ENCODE data around the gene TTC28. TPM values are rescaled to one million over a fixed set of nuclear protein-coding genes. Genes with fewer than 3 reads are reported as not detected.

Gene TTC28
- total RNA-seq, 1 donor from 2014 or later, result 23.2 TPM

- Histone ChIP-seq H3K27ac (ENCODE audit: low read depth, low read length) (no peak overlapping the region), H3K4me1 (ENCODE audit: insufficient read depth, low read length) (no peaks in the 10 kb centered on the region), H4K20me1 (ENCODE audit: insufficient read depth, low read length) (no peaks in the 10 kb centered on the region), H3K4me3 (ENCODE audit: insufficient read depth, low read depth, low read length) (no peak overlapping the region), H3K9ac (ENCODE audit: low read length) (no peak overlapping the region), H3K9me3 (ENCODE audit: insufficient read depth, low read depth, low read length) (no peaks in the 10 kb centered on the region), H3K27me3 (ENCODE audit: insufficient read depth, low read length) (no peaks in the 10 kb centered on the region), H3K4me2 (ENCODE audit: low read length) (no peak overlapping the region), H3K36me3 (ENCODE audit: insufficient read depth, low read length) (no peaks in the 10 kb centered on the region), H3K79me2 (ENCODE audit: insufficient read depth, low read length) (no peaks in the 10 kb centered on the region), H2AFZ (ENCODE audit: low read depth, low read length) (no peak overlapping the region)
- TF ChIP-seq EZH2 (IDR thresholded peaks at IDR 0.05; ENCODE audit: insufficient read depth, low read length), result no peak
- TF ChIP-seq, protein P1, sequence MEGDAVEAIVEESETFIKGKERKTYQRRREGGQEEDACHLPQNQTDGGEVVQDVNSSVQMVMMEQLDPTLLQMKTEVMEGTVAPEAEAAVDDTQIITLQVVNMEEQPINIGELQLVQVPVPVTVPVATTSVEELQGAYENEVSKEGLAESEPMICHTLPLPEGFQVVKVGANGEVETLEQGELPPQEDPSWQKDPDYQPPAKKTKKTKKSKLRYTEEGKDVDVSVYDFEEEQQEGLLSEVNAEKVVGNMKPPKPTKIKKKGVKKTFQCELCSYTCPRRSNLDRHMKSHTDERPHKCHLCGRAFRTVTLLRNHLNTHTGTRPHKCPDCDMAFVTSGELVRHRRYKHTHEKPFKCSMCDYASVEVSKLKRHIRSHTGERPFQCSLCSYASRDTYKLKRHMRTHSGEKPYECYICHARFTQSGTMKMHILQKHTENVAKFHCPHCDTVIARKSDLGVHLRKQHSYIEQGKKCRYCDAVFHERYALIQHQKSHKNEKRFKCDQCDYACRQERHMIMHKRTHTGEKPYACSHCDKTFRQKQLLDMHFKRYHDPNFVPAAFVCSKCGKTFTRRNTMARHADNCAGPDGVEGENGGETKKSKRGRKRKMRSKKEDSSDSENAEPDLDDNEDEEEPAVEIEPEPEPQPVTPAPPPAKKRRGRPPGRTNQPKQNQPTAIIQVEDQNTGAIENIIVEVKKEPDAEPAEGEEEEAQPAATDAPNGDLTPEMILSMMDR (IDR thresholded peaks at IDR 0.05; ENCODE audit: insufficient read depth, low read depth, low read length), result no peak
- H3K27ac Mint-ChIP-seq (ENCODE audit: unreplicated experiment), result no peak overlapping the region
- peaks cover 5% of the 10 kb centered on the region for H3K9me3 Mint-ChIP-seq (ENCODE audit: unreplicated experiment)
- H3K4me3 Mint-ChIP-seq (ENCODE audit: unreplicated experiment), result no peak overlapping the region
- peaks cover 2% of the 10 kb centered on the region for H3K27me3 Mint-ChIP-seq (ENCODE audit: low read depth, unreplicated experiment)
- no peaks in the 10 kb centered on the region for H3K4me1 Mint-ChIP-seq (ENCODE audit: low read depth, unreplicated experiment)
- H3K36me3 Mint-ChIP-seq (ENCODE audit: low read depth, unreplicated experiment), result no peaks in the 10 kb centered on the region
- no peak for DNase-seq (ENCODE audit: low read depth)
- FAIRE-seq, result no peak
Measured at GRCh38 chr22:28548406-28548805, 131.2 kb downstream of the TTC28 start.

- Histone ChIP-seq H4K20me1 (ENCODE audit: insufficient read depth, low read length) (no peaks in the 10 kb centered on the region), H3K27ac (ENCODE audit: low read depth, low read length) (no peak overlapping the region), H3K4me1 (ENCODE audit: insufficient read depth, low read length) (no peaks in the 10 kb centered on the region), H3K9me3 (ENCODE audit: insufficient read depth, low read depth, low read length) (no peaks in the 10 kb centered on the region), H3K4me3 (ENCODE audit: insufficient read depth, low read depth, low read length) (no peak overlapping the region), H3K36me3 (ENCODE audit: insufficient read depth, low read length) (no peaks in the 10 kb centered on the region), H3K27me3 (ENCODE audit: insufficient read depth, low read length) (no peaks in the 10 kb centered on the region), H3K4me2 (ENCODE audit: low read length) (no peak overlapping the region), H3K9ac (ENCODE audit: low read length) (no peak overlapping the region), H3K79me2 (ENCODE audit: insufficient read depth, low read length) (no peaks in the 10 kb centered on the region), H2AFZ (ENCODE audit: low read depth, low read length) (no peak overlapping the region)
- no peaks in the 10 kb centered on the region for H3K4me1 Mint-ChIP-seq (ENCODE audit: low read depth, unreplicated experiment)
- H3K36me3 Mint-ChIP-seq (ENCODE audit: low read depth, unreplicated experiment), result no peaks in the 10 kb centered on the region
- FAIRE-seq (peak; percentile 73), DNase-seq (ENCODE audit: low read depth) (peak; percentile 87)
- peaks cover 2% of the 10 kb centered on the region for H3K27me3 Mint-ChIP-seq (ENCODE audit: low read depth, unreplicated experiment)
- no peak overlapping the region for H3K4me3 Mint-ChIP-seq (ENCODE audit: unreplicated experiment)
- H3K9me3 Mint-ChIP-seq (ENCODE audit: unreplicated experiment), result peaks cover 3% of the 10 kb centered on the region
- TF ChIP-seq EZH2 (IDR thresholded peaks at IDR 0.05; ENCODE audit: insufficient read depth, low read length), result no peak
- TF ChIP-seq, protein P1 (IDR thresholded peaks at IDR 0.05; ENCODE audit: insufficient read depth, low read depth, low read length), result no peak
- H3K27ac Mint-ChIP-seq (ENCODE audit: unreplicated experiment), result no peak overlapping the region
Measured at GRCh38 chr22:28547132-28547842, 132.4 kb downstream of the TTC28 start.

DNA sequence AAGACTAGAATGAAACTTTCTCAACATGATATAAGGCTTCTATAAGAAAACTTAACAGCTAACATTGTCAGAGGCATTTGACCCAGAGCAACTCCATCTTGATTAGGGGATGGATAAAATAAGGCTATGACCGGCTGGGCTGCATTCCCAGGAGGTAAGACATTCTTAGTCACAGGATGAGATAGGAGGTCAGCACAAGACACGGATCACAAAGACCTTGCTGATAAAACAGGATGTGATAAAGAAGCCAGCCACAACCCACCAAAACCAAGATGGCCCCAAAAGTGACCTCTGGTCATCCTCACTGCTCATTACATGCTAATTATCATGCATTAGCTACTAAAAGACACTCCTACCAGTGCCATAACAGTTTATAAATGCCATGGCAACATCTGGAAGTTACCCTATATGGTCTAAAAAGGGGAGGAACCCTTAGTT, 135.2 kb downstream of the TTC28 start:
- H3K27me3 ChIP-seq (ENCODE audit: insufficient read depth, low read length), result no peaks in the 10 kb centered on the region
- H3K27ac ChIP-seq (ENCODE audit: low read depth, low read length), result no peak overlapping the region
- H3K27me3 Mint-ChIP-seq (ENCODE audit: low read depth, unreplicated experiment), result no peaks in the 10 kb centered on the region
- no peaks in the 10 kb centered on the region for H3K36me3 Mint-ChIP-seq (ENCODE audit: low read depth, unreplicated experiment)
- H3K27ac Mint-ChIP-seq (ENCODE audit: unreplicated experiment), result no peak overlapping the region
- H3K79me2 ChIP-seq (ENCODE audit: insufficient read depth, low read length), result no peaks in the 10 kb centered on the region
- no peak for DNase-seq (ENCODE audit: low read depth)
- H3K4me3 Mint-ChIP-seq (ENCODE audit: unreplicated experiment), result no peak overlapping the region
- no peak overlapping the region for H3K9ac ChIP-seq (ENCODE audit: low read length)
- H3K4me3 ChIP-seq (ENCODE audit: insufficient read depth, low read depth, low read length), result no peak overlapping the region
- no peak for FAIRE-seq
- H3K9me3 Mint-ChIP-seq (ENCODE audit: unreplicated experiment), result no peaks in the 10 kb centered on the region
- H4K20me1 ChIP-seq (ENCODE audit: insufficient read depth, low read length), result no peaks in the 10 kb centered on the region
- no peaks in the 10 kb centered on the region for H3K36me3 ChIP-seq (ENCODE audit: insufficient read depth, low read length)
- no peaks in the 10 kb centered on the region for H3K4me1 ChIP-seq (ENCODE audit: insufficient read depth, low read length)
- no peak overlapping the region for H3K4me2 ChIP-seq (ENCODE audit: low read length)
- TF ChIP-seq EZH2 (IDR thresholded peaks at IDR 0.05; ENCODE audit: insufficient read depth, low read length), result no peak
- TF ChIP-seq, protein P1 (IDR thresholded peaks at IDR 0.05; ENCODE audit: insufficient read depth, low read depth, low read length), result no peak
- no peak overlapping the region for H2AFZ ChIP-seq (ENCODE audit: low read depth, low read length)
- H3K9me3 ChIP-seq (ENCODE audit: insufficient read depth, low read depth, low read length), result no peaks in the 10 kb centered on the region
- no peaks in the 10 kb centered on the region for H3K4me1 Mint-ChIP-seq (ENCODE audit: low read depth, unreplicated experiment)
